GM21528 (cell line): ENCODE measurements around the gene LRCOL1.

ENCODE experiments used
- ATAC-seq: cut with Tn5 transposase; IDR thresholded peaks from one replicate; pipeline ENCODE4 v1.9.1; 2021; ENCODE audit warnings: mild to moderate bottlenecking, moderate library complexity; ENCODE audit not compliant: unreplicated experiment, low FRiP score

LRCOL1 gene

GRCh38 chr12:132637811-132638210 is 27.4 kb upstream of the LRCOL1 start:
- no peak for ATAC-seq

- ATAC-seq, result no peak
These were observed 24.9 kb upstream of the LRCOL1 start for GRCh38 chr12:132635076-132635955.

GRCh38 chr12:132634411-132634990 is 24.1 kb upstream of the LRCOL1 start:
- no peak for ATAC-seq

DNA sequence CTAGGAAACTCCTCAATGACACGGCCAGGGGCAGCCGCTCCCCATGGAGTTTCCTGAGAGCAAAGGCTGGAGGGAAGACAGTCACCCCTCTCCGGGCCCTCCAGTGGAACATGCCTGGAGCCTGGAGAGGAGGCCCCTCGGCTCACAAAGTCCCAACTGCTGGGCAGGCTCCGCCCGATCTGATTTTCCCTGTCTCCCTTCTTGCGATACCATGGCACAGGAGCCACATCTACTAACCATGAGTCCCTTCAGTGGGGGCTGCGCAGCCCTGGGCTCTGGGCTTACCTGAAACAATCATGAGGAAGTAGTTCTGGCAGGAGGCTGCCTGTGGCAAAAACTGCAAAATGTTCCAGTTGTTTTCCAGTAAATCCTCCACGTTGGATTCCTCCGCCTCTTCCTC is 23.5 kb upstream of the LRCOL1 start:
- ATAC-seq, result no peak

- ATAC-seq, result no peak
These were observed 23.0 kb upstream of the LRCOL1 start for GRCh38 chr12:132633398-132633797.

DNA sequence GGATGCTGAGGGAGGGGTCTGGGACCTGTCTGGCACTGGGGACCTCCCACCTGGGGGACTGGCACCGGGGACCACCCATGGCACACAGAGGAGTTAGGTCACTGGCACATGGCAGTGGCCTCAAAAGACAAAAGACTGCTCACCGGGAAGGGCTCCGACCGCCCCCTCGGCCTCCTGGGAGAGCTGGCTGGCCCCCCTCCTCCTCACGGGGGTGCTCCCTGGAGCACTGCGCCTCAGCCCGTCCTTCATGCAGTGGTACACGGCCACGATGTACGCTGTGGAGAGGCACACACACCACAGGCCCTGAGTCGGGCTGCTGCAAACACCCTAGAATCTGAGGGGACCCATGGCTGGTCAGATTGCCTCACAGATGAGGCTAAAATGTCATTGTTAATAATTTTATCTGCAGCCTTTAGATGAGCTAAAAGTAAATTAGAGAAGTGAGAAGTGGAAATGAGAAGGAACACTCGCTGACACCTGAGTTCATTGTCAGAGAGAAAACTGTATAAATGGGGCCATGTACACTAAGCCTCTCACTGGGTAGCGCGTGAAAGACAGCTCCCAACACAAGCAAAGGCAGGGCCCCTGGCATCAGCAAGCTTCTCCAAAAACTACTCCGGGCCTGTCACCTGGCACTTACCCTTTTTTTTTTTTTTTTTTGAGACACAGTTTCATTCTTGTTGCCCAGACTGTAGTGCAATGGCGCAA is 22.3 kb upstream of the LRCOL1 start:
- ATAC-seq, result no peak

DNA sequence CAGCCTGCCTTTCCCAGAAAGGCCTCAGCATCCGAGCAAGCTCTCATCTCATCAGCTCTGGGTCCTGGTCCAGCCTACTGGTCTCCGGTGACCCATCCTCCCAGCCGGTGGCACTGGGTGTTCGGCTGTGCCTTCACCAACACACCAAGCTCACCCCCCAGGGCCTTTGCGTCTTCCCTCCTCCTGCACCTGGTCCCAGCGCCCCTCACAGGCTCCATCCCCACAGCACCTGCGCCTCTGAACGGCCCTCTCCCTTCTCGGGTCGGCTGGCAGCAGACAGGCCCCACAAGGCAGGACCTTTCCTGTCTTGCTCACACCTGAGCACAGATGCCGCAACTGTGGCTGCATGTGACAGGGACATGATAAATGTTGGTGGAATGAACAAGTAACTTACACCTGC is 21.3 kb upstream of the LRCOL1 start:
- no peak for ATAC-seq

DNA sequence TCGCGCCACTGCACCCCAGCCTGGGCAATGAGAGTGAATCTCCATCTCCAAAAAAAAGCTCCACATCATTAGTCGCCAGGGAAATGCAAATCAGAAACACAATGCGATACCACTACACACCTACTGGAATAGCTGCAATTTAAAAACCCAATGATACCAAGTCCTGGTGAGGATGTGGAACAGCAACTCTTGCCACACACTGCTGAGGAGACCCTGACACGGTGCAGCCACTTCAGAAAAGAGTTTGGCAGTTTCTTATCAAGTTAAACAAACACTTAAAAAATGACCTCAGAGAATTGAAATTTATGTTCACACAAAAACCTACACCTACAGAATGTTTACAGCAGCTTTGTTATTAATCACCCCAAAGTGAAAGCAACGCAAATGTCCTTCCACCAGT is 20.3 kb upstream of the LRCOL1 start:
- ATAC-seq, result no peak

- ATAC-seq, result no peak
These were observed 18.9 kb upstream of the LRCOL1 start for GRCh38 chr12:132629330-132629729.

- ATAC-seq, result no peak
These were observed 15.5 kb upstream of the LRCOL1 start for GRCh38 chr12:132625731-132626430.

GRCh38 chr12:132624910-132625630 is 14.7 kb upstream of the LRCOL1 start:
- no peak for ATAC-seq

GRCh38 chr12:132624186-132624855 is 13.9 kb upstream of the LRCOL1 start:
- ATAC-seq, result no peak

- no peak for ATAC-seq
These were observed 12.9 kb upstream of the LRCOL1 start for GRCh38 chr12:132623072-132623869.

DNA sequence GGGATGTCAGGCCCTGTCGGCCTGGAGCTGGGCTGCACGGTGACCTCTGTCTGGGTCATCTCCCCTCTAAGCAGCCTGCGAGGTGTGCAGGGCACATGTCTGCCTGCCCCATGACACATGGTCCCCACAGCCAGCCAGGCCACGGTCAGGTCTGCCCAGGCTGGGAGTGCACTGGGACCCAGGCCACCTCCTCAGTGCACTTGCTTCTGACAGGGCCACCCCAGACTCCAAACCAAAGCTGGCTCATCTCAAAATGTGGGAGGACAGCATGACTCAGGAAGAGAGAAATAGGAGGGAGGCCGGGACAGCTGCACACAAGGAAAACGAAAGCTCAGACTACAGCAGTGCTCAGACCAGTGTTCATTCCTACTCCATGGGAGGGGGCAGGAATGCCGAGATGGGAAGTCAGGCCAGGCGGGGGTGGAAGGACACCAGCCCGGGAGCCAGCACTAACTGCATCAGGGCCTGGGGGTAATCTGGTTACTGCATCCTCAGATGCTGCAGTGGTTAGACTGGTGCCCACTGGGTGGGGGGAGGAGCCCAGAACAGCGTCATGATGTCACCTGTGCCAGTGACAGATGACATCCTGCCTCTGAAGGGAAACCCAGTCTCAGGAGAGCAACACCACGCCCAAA is 12.2 kb upstream of the LRCOL1 start:
- no peak for ATAC-seq

- ATAC-seq, result no peak
These were observed 11.5 kb upstream of the LRCOL1 start for GRCh38 chr12:132621657-132622435.

- no peak for ATAC-seq
These were observed 10.7 kb upstream of the LRCOL1 start for GRCh38 chr12:132620899-132621656.
